Peyer's patch (tissue), 4 donors: ENCODE data around the gene OGFRL1. TPM values are rescaled to one million over a fixed set of nuclear protein-coding genes. Genes with fewer than 3 reads are reported as not detected.

Experiments used
- DNase-seq, 3 donors: peaks; one replicate each; pipeline ENCODE4 v3.0.0-alpha.2; 2017 to 2019
- H3K27ac ChIP-seq, 4 donors: fragments of 200-600 bp; sonication (generic); one replicate each; pipeline ENCODE4 v1.5.1; 2016 to 2019
- H3K27me3 ChIP-seq, 2 donors: fragments of 200-600 bp; sonication (generic); one replicate each; pipeline ENCODE4 v1.5.1; 2019
- H3K36me3 ChIP-seq, 3 donors: fragments of 200-600 bp; sonication (generic); one replicate each; pipeline ENCODE4 v1.5.1; 2016 to 2019
- H3K4me1 ChIP-seq, 4 donors: fragments of 200-600 bp; sonication (generic); one replicate each; pipeline ENCODE4 v1.5.1; 2016 to 2019
- H3K4me3 ChIP-seq, 4 donors: fragments of 200-600 bp; sonication (generic); 1 replicate in 3 of 4; 2 replicates in 1 of 4; pipeline ENCODE4 v1.5.1; 2016 to 2019; ENCODE audit warnings: mild to moderate bottlenecking in 1 of 4
- H3K9me3 ChIP-seq, 4 donors: fragments of 200-600 bp; sonication (generic); one replicate each; pipeline ENCODE4 v1.5.1; 2016 to 2019; ENCODE audit warnings: mild to moderate bottlenecking in 1 of 4
- CTCF ChIP-seq, 6 experiments: fragments of 450-650 bp in 4 of 6; fragments of 200-600 bp in 2 of 6; sonication (generic) in 1 of 6; IDR thresholded peaks; one replicate each; pipeline ENCODE4 v1.5.1; 2017 to 2019; ENCODE audit warnings: antibody characterized with exemption in 6 of 6, mild to moderate bottlenecking in 3 of 6, moderate library complexity in 1 of 6
- POLR2A ChIP-seq, 2 donors: fragments of 450-650 bp; IDR thresholded peaks; one replicate each; pipeline ENCODE4 v1.5.1; 2017; ENCODE audit warnings: antibody characterized with exemption in 2 of 2, mild to moderate bottlenecking in 2 of 2, moderate library complexity in 2 of 2
- total RNA-seq, 4 donors: library from RNA; depleted of rRNA; stranded (reverse); fragments of >200 nt; gene quantifications; one replicate each; pipeline ENCODE4 v1.1.0, GENCODE V29; 2016

OGFRL1 gene
- total RNA-seq, 4 donors from 2014 or later, result 3.0 to 36.3 (median 5.5) TPM

GRCh38 chr6:71294121-71294523, 5.5 kb downstream of the OGFRL1 start:
- no peak for DNase-seq
- peaks cover 0 to 3% (median 0%) of the 10 kb centered on the region in 4 donors for H3K4me1 ChIP-seq
- no peak for TF ChIP-seq POLR2A (IDR thresholded peaks at IDR 0.05)
- no peak for TF ChIP-seq CTCF (IDR thresholded peaks at IDR 0.05)
- no peaks in the 10 kb centered on the region for H3K36me3 ChIP-seq
- no peaks in the 10 kb centered on the region for H3K9me3 ChIP-seq
- H3K27ac ChIP-seq, result no peak overlapping the region
- H3K27me3 ChIP-seq, result no peaks in the 10 kb centered on the region
- no peak overlapping the region for H3K4me3 ChIP-seq

- no peak for DNase-seq
- TF ChIP-seq CTCF (IDR thresholded peaks at IDR 0.05), result no peak
- no peak for TF ChIP-seq POLR2A (IDR thresholded peaks at IDR 0.05)
- H3K4me3 ChIP-seq, result no peak overlapping the region
- H3K36me3 ChIP-seq, result peaks cover 0 to 3% (median 0%) of the 10 kb centered on the region in 3 donors
- no peaks in the 10 kb centered on the region for H3K27me3 ChIP-seq
- no peaks in the 10 kb centered on the region for H3K9me3 ChIP-seq
- H3K4me1 ChIP-seq, result no peaks in the 10 kb centered on the region
- H3K27ac ChIP-seq, result no peak overlapping the region
Measured at GRCh38 chr6:71298459-71298858, 9.8 kb downstream of the OGFRL1 start.

- H3K36me3 ChIP-seq, result peaks cover 0 to 3% (median 0%) of the 10 kb centered on the region in 3 donors
- no peak for DNase-seq
- H3K27me3 ChIP-seq, result no peaks in the 10 kb centered on the region
- H3K4me1 ChIP-seq, result no peaks in the 10 kb centered on the region
- TF ChIP-seq POLR2A (IDR thresholded peaks at IDR 0.05) (no peak), CTCF (IDR thresholded peaks at IDR 0.05) (no peak)
- no peak overlapping the region for H3K4me3 ChIP-seq
- H3K9me3 ChIP-seq, result no peaks in the 10 kb centered on the region
- H3K27ac ChIP-seq, result no peak overlapping the region
Measured at GRCh38 chr6:71299541-71300470, 11.2 kb downstream of the OGFRL1 start.

- no peak overlapping the region for H3K4me3 ChIP-seq
- H3K4me1 ChIP-seq, result no peaks in the 10 kb centered on the region
- H3K9me3 ChIP-seq, result no peaks in the 10 kb centered on the region
- peaks cover 0 to 3% (median 0%) of the 10 kb centered on the region in 3 donors for H3K36me3 ChIP-seq
- TF ChIP-seq POLR2A (IDR thresholded peaks at IDR 0.05) (no peak), CTCF (IDR thresholded peaks at IDR 0.05) (no peak)
- no peak overlapping the region for H3K27ac ChIP-seq
- H3K27me3 ChIP-seq, result no peaks in the 10 kb centered on the region
- no peak for DNase-seq
Measured at GRCh38 chr6:71300561-71301168, 12.1 kb downstream of the OGFRL1 start.

- no peak for DNase-seq
- Histone ChIP-seq H3K4me1 (no peaks in the 10 kb centered on the region), H3K27ac (no peak overlapping the region), H3K36me3 (peaks cover 0 to 3% (median 0%) of the 10 kb centered on the region in 3 donors), H3K9me3 (no peaks in the 10 kb centered on the region), H3K27me3 (no peaks in the 10 kb centered on the region), H3K4me3 (no peak overlapping the region)
- TF ChIP-seq POLR2A (IDR thresholded peaks at IDR 0.05) (no peak), CTCF (IDR thresholded peaks at IDR 0.05) (no peak)
Measured at GRCh38 chr6:71301546-71301945, 12.9 kb downstream of the OGFRL1 start.
